ENCODE results near the gene SMURF1. TPM values are rescaled to one million over a fixed set of nuclear protein-coding genes. Genes with fewer than 3 reads are reported as not detected.
A peak's percentile ranks its signal among the peaks of the same experiment; 100 is the strongest.

Gene SMURF1
- total RNA-seq, 2 experiments from 2014 or later = 12.4 to 13.4 TPM

GRCh38 chr7:99019523-99020412 is 124.1 kb downstream of the SMURF1 start:
- CTCF ChIA-PET = no interaction called here

GRCh38 chr7:99016196-99016595 is 127.7 kb downstream of the SMURF1 start:
- H3K36me3 Mint-ChIP-seq (ENCODE audit: low read depth) = peaks cover 63% of the 10 kb centered on the region
- H3K4me3 Mint-ChIP-seq = no peak overlapping the region
- intact Hi-C loops (cut with DNase I, micrococcal nuclease) = no loop called here
- CTCF ChIA-PET = interaction anchor here (1.0 kb wide), 1 partner anchor 16 kb away, joined by 3 read pairs; no protein-coding TSS in a partner anchor
- H3K9me3 Mint-ChIP-seq (ENCODE audit: low read depth) = no peaks in the 10 kb centered on the region
- ATAC-seq (peak; percentile 53), DNase-seq (no peak)
- no peak overlapping the region for H3K27ac Mint-ChIP-seq
- no peaks in the 10 kb centered on the region for H3K27me3 Mint-ChIP-seq
- POLR2A ChIA-PET = no interaction called here
- H3K4me1 Mint-ChIP-seq = peaks cover 7% of the 10 kb centered on the region

More at GRCh38 chr7:99019523-99020412, 124.1 kb downstream of the SMURF1 start:
- DNase-seq (no peak), ATAC-seq (no peak)
- Mint-ChIP-seq H3K27me3 (no peaks in the 10 kb centered on the region), H3K27ac (no peak overlapping the region), H3K36me3 (ENCODE audit: low read depth) (peaks cover 42% of the 10 kb centered on the region), H3K9me3 (ENCODE audit: low read depth) (no peaks in the 10 kb centered on the region), H3K4me3 (no peak overlapping the region), H3K4me1 (peaks cover 7% of the 10 kb centered on the region)
- POLR2A ChIA-PET = no interaction called here
- intact Hi-C loops (cut with DNase I, micrococcal nuclease) = no loop called here

- Mint-ChIP-seq H3K4me1 (peaks cover 7% of the 10 kb centered on the region), H3K27ac (peak overlapping the region; percentile 25), H3K27me3 (no peaks in the 10 kb centered on the region), H3K36me3 (ENCODE audit: low read depth) (peaks cover 64% of the 10 kb centered on the region), H3K4me3 (no peak overlapping the region), H3K9me3 (ENCODE audit: low read depth) (no peaks in the 10 kb centered on the region)
- no peak for ATAC-seq
- DNase-seq = no peak
- intact Hi-C loops (cut with DNase I, micrococcal nuclease) = no loop called here
- ChIA-PET POLR2A (no interaction called here), CTCF (interaction anchor here (0.6 to 1.0 kb wide), 3 partner anchors 105 to 315 kb away, joined by 3 to 4 read pairs (median 3); no protein-coding TSS in a partner anchor)
These were observed 129.6 kb downstream of the SMURF1 start for GRCh38 chr7:99014113-99014985.

GRCh38 chr7:99013266-99014112 is 130.4 kb downstream of the SMURF1 start:
- H3K27ac Mint-ChIP-seq = no peak overlapping the region
- no peak for ATAC-seq
- peaks cover 66% of the 10 kb centered on the region for H3K36me3 Mint-ChIP-seq (ENCODE audit: low read depth)
- no peaks in the 10 kb centered on the region for H3K27me3 Mint-ChIP-seq
- no peak for DNase-seq
- H3K9me3 Mint-ChIP-seq (ENCODE audit: low read depth) = no peaks in the 10 kb centered on the region
- H3K4me3 Mint-ChIP-seq = no peak overlapping the region
- intact Hi-C loops (cut with DNase I, micrococcal nuclease) = no loop called here
- POLR2A ChIA-PET = no interaction called here
- CTCF ChIA-PET = interaction anchor here (0.6 to 1.3 kb wide), 4 partner anchors 24 to 316 kb away, joined by 3 to 6 read pairs (median 4); no protein-coding TSS in a partner anchor
- peaks cover 7% of the 10 kb centered on the region for H3K4me1 Mint-ChIP-seq

GRCh38 chr7:99012722-99013121 is 131.2 kb downstream of the SMURF1 start:
- intact Hi-C loops (cut with DNase I, micrococcal nuclease) = no loop called here
- ChIA-PET POLR2A (no interaction called here), CTCF (interaction anchor here (1.0 to 1.3 kb wide), 2 partner anchors 24 to 317 kb away, joined by 4 to 6 read pairs; no protein-coding TSS in a partner anchor)
- no peaks in the 10 kb centered on the region for H3K9me3 Mint-ChIP-seq (ENCODE audit: low read depth)
- no peak overlapping the region for H3K27ac Mint-ChIP-seq
- no peak for DNase-seq
- no peak overlapping the region for H3K4me3 Mint-ChIP-seq
- H3K4me1 Mint-ChIP-seq = peaks cover 7% of the 10 kb centered on the region
- H3K36me3 Mint-ChIP-seq (ENCODE audit: low read depth) = peaks cover 73% of the 10 kb centered on the region
- H3K27me3 Mint-ChIP-seq = no peaks in the 10 kb centered on the region
- ATAC-seq = no peak

- Mint-ChIP-seq H3K36me3 (ENCODE audit: low read depth) (peaks cover 74% of the 10 kb centered on the region), H3K27me3 (no peaks in the 10 kb centered on the region), H3K4me3 (no peak overlapping the region), H3K4me1 (peaks cover 7% of the 10 kb centered on the region), H3K27ac (no peak overlapping the region), H3K9me3 (ENCODE audit: low read depth) (no peaks in the 10 kb centered on the region)
- no peak for ATAC-seq
- ChIA-PET CTCF (no interaction called here), POLR2A (no interaction called here)
- intact Hi-C loops (cut with DNase I, micrococcal nuclease) = no loop called here
- DNase-seq = no peak
These were observed 132.1 kb downstream of the SMURF1 start for GRCh38 chr7:99011706-99012404.

GRCh38 chr7:99011341-99011705 is 132.6 kb downstream of the SMURF1 start:
- peaks cover 74% of the 10 kb centered on the region for H3K36me3 Mint-ChIP-seq (ENCODE audit: low read depth)
- H3K9me3 Mint-ChIP-seq (ENCODE audit: low read depth) = no peaks in the 10 kb centered on the region
- H3K4me1 Mint-ChIP-seq = peaks cover 2% of the 10 kb centered on the region
- CTCF ChIA-PET = no interaction called here
- intact Hi-C loops (cut with DNase I, micrococcal nuclease) = no loop called here
- POLR2A ChIA-PET = no interaction called here
- ATAC-seq = no peak
- DNase-seq = no peak
- no peak overlapping the region for H3K4me3 Mint-ChIP-seq
- H3K27ac Mint-ChIP-seq = no peak overlapping the region
- H3K27me3 Mint-ChIP-seq = no peaks in the 10 kb centered on the region

GRCh38 chr7:99010281-99010680 is 133.6 kb downstream of the SMURF1 start:
- ATAC-seq = no peak
- intact Hi-C loops (cut with DNase I, micrococcal nuclease) = no loop called here
- ChIA-PET CTCF (interaction anchor here (1.8 kb wide), 1 partner anchor 27 kb away, joined by 5 read pairs; no protein-coding TSS in a partner anchor), POLR2A (no interaction called here)
- H3K9me3 Mint-ChIP-seq (ENCODE audit: low read depth) = no peaks in the 10 kb centered on the region
- no peak overlapping the region for H3K4me3 Mint-ChIP-seq
- H3K27ac Mint-ChIP-seq = no peak overlapping the region
- H3K27me3 Mint-ChIP-seq = no peaks in the 10 kb centered on the region
- H3K36me3 Mint-ChIP-seq (ENCODE audit: low read depth) = peaks cover 72% of the 10 kb centered on the region
- H3K4me1 Mint-ChIP-seq = no peaks in the 10 kb centered on the region
- no peak for DNase-seq

GRCh38 chr7:99008921-99009530 is 134.9 kb downstream of the SMURF1 start:
- intact Hi-C loops (cut with DNase I, micrococcal nuclease) = no loop called here
- POLR2A ChIA-PET = no interaction called here

GRCh38 chr7:99008181-99008631 is 135.7 kb downstream of the SMURF1 start:
- no peak overlapping the region for H3K4me3 Mint-ChIP-seq
- intact Hi-C loops (cut with DNase I, micrococcal nuclease) = no loop called here
- no peaks in the 10 kb centered on the region for H3K4me1 Mint-ChIP-seq
- ATAC-seq (no peak), DNase-seq (no peak)
- no peaks in the 10 kb centered on the region for H3K27me3 Mint-ChIP-seq
- no peak overlapping the region for H3K27ac Mint-ChIP-seq
- peaks cover 66% of the 10 kb centered on the region for H3K36me3 Mint-ChIP-seq (ENCODE audit: low read depth)
- ChIA-PET CTCF (interaction anchor here (1.3 kb wide), 1 partner anchor 13 kb away, joined by 3 read pairs; no protein-coding TSS in a partner anchor), POLR2A (no interaction called here)
- H3K9me3 Mint-ChIP-seq (ENCODE audit: low read depth) = no peaks in the 10 kb centered on the region

More at GRCh38 chr7:99008921-99009530, 134.9 kb downstream of the SMURF1 start:
- Mint-ChIP-seq H3K4me3 (no peak overlapping the region), H3K36me3 (ENCODE audit: low read depth) (peaks cover 67% of the 10 kb centered on the region), H3K27ac (no peak overlapping the region), H3K4me1 (no peaks in the 10 kb centered on the region), H3K27me3 (no peaks in the 10 kb centered on the region), H3K9me3 (ENCODE audit: low read depth) (no peaks in the 10 kb centered on the region)
- no peak for DNase-seq
- CTCF ChIA-PET = interaction anchor here (1.3 to 1.8 kb wide), 2 partner anchors 12 to 28 kb away, joined by 3 to 5 read pairs; no protein-coding TSS in a partner anchor
- no peak for ATAC-seq
